ENCODE data around the gene PLXNB1.

The PLXNB1 gene

DNA sequence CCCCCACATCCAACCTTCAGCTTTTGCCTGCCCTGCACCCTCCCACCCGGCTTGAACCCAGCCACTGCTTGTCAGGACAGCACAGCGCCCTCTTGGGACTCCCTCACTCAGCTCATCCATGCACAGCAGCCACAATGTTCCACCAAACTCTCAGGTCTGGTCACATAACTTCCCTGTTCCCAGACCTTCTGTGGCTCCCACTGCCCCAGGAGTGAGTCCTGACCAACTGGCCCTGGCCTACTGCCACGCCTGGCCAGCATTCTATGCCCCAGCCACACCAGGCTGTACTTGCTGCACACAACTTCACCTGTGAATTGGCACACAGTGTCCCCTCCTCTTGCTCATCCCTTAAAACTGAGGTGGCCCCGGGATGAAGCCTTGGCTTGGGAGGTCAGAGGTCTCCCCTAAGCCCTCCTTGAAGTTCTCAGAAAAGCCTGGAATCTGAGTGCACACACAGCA, 21.0 kb downstream of the PLXNB1 start:
- H3K27me3 ChIP-seq (ENCODE audit: control insufficient read depth in 5 of 5, insufficient read depth in 4 of 5, low read length in 5 of 5) = no peaks in the 10 kb centered on the region
- no peak overlapping the region for H3K9ac ChIP-seq (ENCODE audit: low read length in 5 of 5)
- H3K36me3 ChIP-seq (ENCODE audit: control insufficient read depth in 5 of 5, insufficient read depth in 5 of 5, low read length in 5 of 5) = peaks cover 0 to 94% (median 80%) of the 10 kb centered on the region in 5 donors
- H3K27ac ChIP-seq (ENCODE audit: low read depth, low read length) = no peak overlapping the region
- no peaks in the 10 kb centered on the region for H3K9me3 ChIP-seq (ENCODE audit: control insufficient read depth in 5 of 5, low read length in 5 of 5)
- no peak overlapping the region for H3K4me3 ChIP-seq (ENCODE audit: low read depth in 1 of 5, low read length in 5 of 5)
- H3K4me1 ChIP-seq (ENCODE audit: control insufficient read depth in 5 of 5, insufficient read depth in 5 of 5, low read length in 5 of 5) = peaks cover 0 to 12% (median 8%) of the 10 kb centered on the region in 5 donors

DNA sequence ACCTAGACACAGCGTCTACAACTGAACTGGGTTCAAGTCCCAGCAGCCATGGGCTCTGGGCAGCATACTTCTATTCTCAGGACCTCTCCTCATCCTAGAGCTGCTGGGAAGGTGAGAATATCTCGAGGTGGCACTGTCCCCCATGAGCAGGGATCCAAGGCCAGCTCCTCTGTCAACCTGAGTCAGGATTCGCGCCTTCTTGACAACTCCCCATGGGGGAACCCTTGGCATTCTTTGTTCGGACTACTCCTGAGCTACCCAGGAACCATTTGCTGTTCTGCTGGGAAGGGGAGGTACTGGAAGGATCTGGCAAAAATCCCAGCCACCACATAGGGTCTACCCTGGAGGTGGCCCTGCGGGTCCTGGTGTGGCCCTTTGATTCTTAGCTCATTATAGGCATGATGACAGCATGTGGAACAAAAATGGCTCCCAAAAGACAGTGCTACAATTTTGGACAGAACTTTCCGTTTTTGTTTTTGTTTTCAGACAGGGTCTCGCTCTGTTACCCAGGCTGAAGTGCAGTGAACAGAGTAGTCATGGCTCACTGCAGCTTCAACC, 22.3 kb downstream of the PLXNB1 start:
- no peaks in the 10 kb centered on the region for H3K9me3 ChIP-seq (ENCODE audit: control insufficient read depth in 5 of 5, low read length in 5 of 5)
- H3K27me3 ChIP-seq (ENCODE audit: control insufficient read depth in 5 of 5, insufficient read depth in 4 of 5, low read length in 5 of 5) = no peaks in the 10 kb centered on the region
- H3K27ac ChIP-seq (ENCODE audit: low read depth, low read length) = no peak overlapping the region
- no peak overlapping the region for H3K9ac ChIP-seq (ENCODE audit: low read length in 5 of 5)
- peaks cover 0 to 85% (median 74%) of the 10 kb centered on the region in 5 donors for H3K36me3 ChIP-seq (ENCODE audit: control insufficient read depth in 5 of 5, insufficient read depth in 5 of 5, low read length in 5 of 5)
- H3K4me1 ChIP-seq (ENCODE audit: control insufficient read depth in 5 of 5, insufficient read depth in 5 of 5, low read length in 5 of 5) = peaks cover 0 to 13% (median 10%) of the 10 kb centered on the region in 5 donors
- no peak overlapping the region for H3K4me3 ChIP-seq (ENCODE audit: low read depth in 1 of 5, low read length in 5 of 5)

DNA sequence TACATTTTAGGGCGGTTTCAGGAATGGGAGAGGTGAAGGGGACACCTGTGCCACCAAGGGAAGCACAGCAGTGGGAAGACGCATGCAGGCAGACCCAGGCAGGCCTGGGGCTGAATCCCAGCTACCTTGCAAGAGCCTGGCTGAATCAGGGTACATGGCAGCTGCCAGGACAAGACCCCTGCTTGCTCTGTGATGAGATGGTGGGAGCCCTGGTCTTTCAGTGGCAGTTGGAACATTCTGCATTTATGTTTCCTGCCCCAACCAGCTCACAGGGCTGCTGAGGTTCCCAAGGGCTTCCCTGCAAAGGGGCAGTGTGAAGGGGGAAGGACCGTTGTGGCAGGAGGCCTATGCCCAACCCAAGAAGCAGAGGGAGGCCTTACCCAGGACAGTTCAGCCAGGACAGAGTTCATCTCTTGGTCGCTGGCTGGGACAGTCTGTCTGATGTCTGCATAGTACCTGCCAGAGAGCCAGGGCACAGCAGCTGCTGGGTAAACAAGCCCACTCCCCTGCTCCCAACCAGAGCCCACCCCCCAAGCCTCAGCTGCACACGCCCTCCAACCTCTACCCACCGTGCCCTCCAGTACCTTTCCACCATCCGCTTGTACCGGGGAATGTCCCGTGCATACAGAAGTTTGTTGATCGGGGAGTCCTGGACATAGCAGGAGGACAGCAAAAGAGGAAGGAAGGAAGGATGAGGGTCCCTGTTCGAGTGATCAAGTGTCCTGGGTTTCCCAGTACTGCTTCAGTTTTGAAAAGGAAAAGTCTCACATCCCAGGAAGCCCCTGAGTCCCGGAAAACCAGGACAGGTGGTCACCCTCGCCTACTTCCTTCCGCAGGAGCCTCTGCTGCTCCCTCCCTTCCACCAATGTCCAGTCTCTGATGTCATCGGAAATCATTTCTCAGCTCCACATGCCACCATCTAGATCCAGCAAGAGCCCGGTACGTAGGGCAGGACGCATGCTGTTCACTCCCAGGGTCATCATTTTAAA, 23.1 kb downstream of the PLXNB1 start:
- peaks cover 0 to 77% (median 65%) of the 10 kb centered on the region in 5 donors for H3K36me3 ChIP-seq (ENCODE audit: control insufficient read depth in 5 of 5, insufficient read depth in 5 of 5, low read length in 5 of 5)
- no peaks in the 10 kb centered on the region for H3K27me3 ChIP-seq (ENCODE audit: control insufficient read depth in 5 of 5, insufficient read depth in 4 of 5, low read length in 5 of 5)
- H3K4me3 ChIP-seq (ENCODE audit: low read depth in 1 of 5, low read length in 5 of 5) = no peak overlapping the region
- H3K27ac ChIP-seq (ENCODE audit: low read depth, low read length) = no peak overlapping the region
- H3K9me3 ChIP-seq (ENCODE audit: control insufficient read depth in 5 of 5, low read length in 5 of 5) = no peaks in the 10 kb centered on the region
- peaks cover 0 to 22% (median 13%) of the 10 kb centered on the region in 5 donors for H3K4me1 ChIP-seq (ENCODE audit: control insufficient read depth in 5 of 5, insufficient read depth in 5 of 5, low read length in 5 of 5)
- H3K9ac ChIP-seq (ENCODE audit: low read length in 5 of 5) = no peak overlapping the region

DNA sequence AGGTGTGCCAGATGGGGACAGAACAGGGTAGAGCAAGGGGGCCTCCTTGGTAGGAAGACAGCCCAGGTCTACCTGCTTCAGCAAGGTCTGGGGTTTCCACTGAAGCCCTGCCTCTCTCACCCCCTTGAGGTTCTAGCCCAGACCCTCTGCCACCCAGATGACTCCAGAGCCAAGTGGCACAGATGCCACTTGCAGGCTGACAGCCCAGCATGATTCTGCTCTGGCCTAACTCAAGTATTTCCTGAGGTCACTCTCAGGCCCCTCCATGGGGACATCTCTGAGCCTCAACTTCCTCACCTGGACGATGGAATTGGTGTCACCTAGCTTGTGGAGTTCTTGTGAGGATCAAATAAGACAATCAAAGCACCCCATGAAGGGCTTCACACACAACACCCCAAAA, 23.9 kb downstream of the PLXNB1 start:
- Histone ChIP-seq H3K4me3 (ENCODE audit: low read depth in 1 of 5, low read length in 5 of 5) (no peak overlapping the region), H3K36me3 (ENCODE audit: control insufficient read depth in 5 of 5, insufficient read depth in 5 of 5, low read length in 5 of 5) (peaks cover 0 to 69% (median 58%) of the 10 kb centered on the region in 5 donors), H3K27me3 (ENCODE audit: control insufficient read depth in 5 of 5, insufficient read depth in 4 of 5, low read length in 5 of 5) (no peaks in the 10 kb centered on the region), H3K9me3 (ENCODE audit: control insufficient read depth in 5 of 5, low read length in 5 of 5) (no peaks in the 10 kb centered on the region), H3K9ac (ENCODE audit: low read length in 5 of 5) (no peak overlapping the region), H3K27ac (ENCODE audit: low read depth, low read length) (no peak overlapping the region), H3K4me1 (ENCODE audit: control insufficient read depth in 5 of 5, insufficient read depth in 5 of 5, low read length in 5 of 5) (peaks cover 0 to 25% (median 13%) of the 10 kb centered on the region in 5 donors)

DNA sequence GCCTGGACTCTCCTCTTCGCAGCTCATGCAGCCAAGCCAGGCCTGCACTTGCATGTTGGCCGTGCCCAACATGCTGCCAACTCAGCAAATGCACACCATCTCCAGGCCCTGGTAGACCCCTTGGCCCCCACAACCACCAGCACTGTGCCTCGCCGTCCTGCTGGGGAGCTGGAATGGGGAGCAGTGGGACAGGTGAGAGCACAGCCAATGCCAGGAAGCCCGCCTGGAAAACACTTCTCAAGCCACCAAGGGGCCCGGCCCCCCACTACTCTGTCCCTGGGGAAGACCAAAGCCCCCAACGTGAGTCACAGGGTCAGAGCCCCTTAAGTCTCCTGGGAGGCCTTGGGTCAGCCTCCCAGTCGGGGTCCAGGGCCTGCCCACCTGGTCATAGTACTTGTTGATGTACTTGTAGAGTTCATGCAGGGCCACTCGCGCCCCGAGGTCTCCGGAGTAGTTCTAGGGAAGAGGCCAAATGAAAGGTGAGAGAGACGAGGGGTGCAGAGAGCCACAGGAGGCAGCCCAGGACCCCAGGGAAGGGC, 24.5 kb downstream of the PLXNB1 start:
- no peak overlapping the region for H3K4me3 ChIP-seq (ENCODE audit: low read depth in 1 of 5, low read length in 5 of 5)
- no peak overlapping the region for H3K9ac ChIP-seq (ENCODE audit: low read length in 5 of 5)
- no peak overlapping the region for H3K27ac ChIP-seq (ENCODE audit: low read depth, low read length)
- H3K9me3 ChIP-seq (ENCODE audit: control insufficient read depth in 5 of 5, low read length in 5 of 5) = no peaks in the 10 kb centered on the region
- H3K4me1 ChIP-seq (ENCODE audit: control insufficient read depth in 5 of 5, insufficient read depth in 5 of 5, low read length in 5 of 5) = peaks cover 0 to 25% (median 13%) of the 10 kb centered on the region in 5 donors
- H3K36me3 ChIP-seq (ENCODE audit: control insufficient read depth in 5 of 5, insufficient read depth in 5 of 5, low read length in 5 of 5) = peaks cover 0 to 63% (median 52%) of the 10 kb centered on the region in 5 donors
- H3K27me3 ChIP-seq (ENCODE audit: control insufficient read depth in 5 of 5, insufficient read depth in 4 of 5, low read length in 5 of 5) = no peaks in the 10 kb centered on the region

DNA sequence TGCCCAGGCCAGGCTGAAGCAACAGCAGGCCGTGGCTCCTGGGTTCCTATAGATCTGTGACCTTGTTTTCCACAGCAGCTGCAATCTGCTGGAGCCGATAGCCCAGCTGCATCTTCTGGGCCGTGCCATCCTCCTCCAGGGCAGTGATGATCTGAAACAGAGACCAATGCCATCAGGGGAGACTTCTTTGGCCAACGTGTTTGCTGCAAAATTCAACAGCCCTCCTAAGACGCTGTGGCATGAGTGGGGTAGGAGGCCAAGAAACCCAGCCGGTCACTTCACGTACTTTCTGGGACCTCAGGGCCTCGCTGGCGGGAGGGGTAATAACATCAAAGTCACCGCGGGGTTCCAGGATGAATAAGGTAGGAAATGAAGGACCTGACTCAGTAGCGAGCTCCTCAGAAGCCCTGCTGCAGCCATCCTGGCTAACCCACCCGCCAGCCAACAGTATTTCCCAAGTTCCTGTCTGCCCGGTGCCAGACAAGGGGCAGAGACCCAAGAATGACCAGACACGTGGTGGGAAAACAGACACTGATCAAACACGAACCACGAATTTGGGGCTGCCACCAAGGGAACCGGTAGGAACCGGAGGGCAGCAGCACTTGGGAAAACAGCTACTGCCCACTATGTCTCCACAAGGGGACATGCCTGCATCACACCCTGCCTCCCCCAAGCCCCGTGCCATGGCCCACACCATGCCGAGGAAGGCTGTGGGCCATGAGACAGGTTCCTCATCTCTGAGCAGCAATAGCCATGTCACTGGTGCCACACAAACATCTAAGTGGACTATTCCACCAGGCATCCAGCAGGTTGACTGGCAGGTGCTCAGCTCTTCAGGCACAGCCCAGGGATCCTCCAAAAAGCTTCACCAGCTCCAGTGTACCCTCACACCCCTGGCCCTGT, 25.2 kb downstream of the PLXNB1 start:
- no peak overlapping the region for H3K27ac ChIP-seq (ENCODE audit: low read depth, low read length)
- no peaks in the 10 kb centered on the region for H3K27me3 ChIP-seq (ENCODE audit: control insufficient read depth in 5 of 5, insufficient read depth in 4 of 5, low read length in 5 of 5)
- H3K9me3 ChIP-seq (ENCODE audit: control insufficient read depth in 5 of 5, low read length in 5 of 5) = no peaks in the 10 kb centered on the region
- H3K4me3 ChIP-seq (ENCODE audit: low read depth in 1 of 5, low read length in 5 of 5) = no peak overlapping the region
- H3K4me1 ChIP-seq (ENCODE audit: control insufficient read depth in 5 of 5, insufficient read depth in 5 of 5, low read length in 5 of 5) = peaks cover 0 to 25% (median 13%) of the 10 kb centered on the region in 5 donors
- H3K36me3 ChIP-seq (ENCODE audit: control insufficient read depth in 5 of 5, insufficient read depth in 5 of 5, low read length in 5 of 5) = peaks cover 0 to 56% (median 45%) of the 10 kb centered on the region in 5 donors
- H3K9ac ChIP-seq (ENCODE audit: low read length in 5 of 5) = no peak overlapping the region

DNA sequence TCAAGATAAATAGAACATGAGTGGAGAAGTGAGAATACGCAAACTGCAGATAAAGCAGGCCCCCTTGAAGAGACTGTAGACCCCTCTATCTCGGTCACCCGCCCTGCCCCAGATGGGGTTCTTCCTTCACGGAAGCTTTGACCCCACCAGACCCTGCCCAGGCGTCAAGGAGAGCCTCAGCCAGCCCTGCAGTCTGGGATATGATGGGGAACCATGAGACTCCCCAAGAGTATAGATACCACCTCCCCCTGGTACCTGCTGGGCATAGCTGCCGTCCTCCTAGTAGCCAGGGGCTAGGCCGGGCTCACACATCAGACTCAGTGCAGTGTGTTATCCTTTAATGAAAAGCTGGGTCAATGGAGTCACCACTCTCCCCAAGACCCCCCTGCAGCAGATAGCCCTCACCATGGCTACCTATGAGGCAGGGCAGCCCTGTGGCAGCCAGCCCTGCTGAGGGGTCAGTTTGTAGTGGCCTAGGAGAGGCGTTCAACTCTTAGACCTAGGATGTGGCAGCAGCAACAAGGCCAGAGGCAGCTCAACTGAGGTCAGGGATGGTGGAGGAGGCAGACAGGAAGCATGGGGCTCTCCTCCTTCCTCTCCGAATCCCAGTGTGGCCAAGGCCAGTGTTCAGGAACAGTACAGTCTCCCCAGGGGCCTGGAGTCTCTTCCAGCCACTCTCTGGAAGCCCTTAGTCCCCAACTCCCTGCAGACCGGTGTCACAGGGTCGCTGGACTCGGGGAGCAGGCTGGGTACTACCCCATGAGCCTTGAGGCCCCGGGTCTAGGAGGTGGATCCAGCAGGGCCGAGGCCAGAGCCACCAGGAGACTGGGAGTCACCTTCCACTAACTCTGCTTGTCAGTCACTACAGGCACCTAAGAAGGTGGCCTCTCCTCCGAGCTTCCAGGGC, 26.1 kb downstream of the PLXNB1 start:
- H3K36me3 ChIP-seq (ENCODE audit: control insufficient read depth in 5 of 5, insufficient read depth in 5 of 5, low read length in 5 of 5) = peaks cover 0 to 47% (median 36%) of the 10 kb centered on the region in 5 donors
- no peak overlapping the region for H3K4me3 ChIP-seq (ENCODE audit: low read depth in 1 of 5, low read length in 5 of 5)
- no peaks in the 10 kb centered on the region for H3K9me3 ChIP-seq (ENCODE audit: control insufficient read depth in 5 of 5, low read length in 5 of 5)
- peaks cover 0 to 25% (median 13%) of the 10 kb centered on the region in 5 donors for H3K4me1 ChIP-seq (ENCODE audit: control insufficient read depth in 5 of 5, insufficient read depth in 5 of 5, low read length in 5 of 5)
- no peaks in the 10 kb centered on the region for H3K27me3 ChIP-seq (ENCODE audit: control insufficient read depth in 5 of 5, insufficient read depth in 4 of 5, low read length in 5 of 5)
- no peak overlapping the region for H3K27ac ChIP-seq (ENCODE audit: low read depth, low read length)
- no peak overlapping the region for H3K9ac ChIP-seq (ENCODE audit: low read length in 5 of 5)

DNA sequence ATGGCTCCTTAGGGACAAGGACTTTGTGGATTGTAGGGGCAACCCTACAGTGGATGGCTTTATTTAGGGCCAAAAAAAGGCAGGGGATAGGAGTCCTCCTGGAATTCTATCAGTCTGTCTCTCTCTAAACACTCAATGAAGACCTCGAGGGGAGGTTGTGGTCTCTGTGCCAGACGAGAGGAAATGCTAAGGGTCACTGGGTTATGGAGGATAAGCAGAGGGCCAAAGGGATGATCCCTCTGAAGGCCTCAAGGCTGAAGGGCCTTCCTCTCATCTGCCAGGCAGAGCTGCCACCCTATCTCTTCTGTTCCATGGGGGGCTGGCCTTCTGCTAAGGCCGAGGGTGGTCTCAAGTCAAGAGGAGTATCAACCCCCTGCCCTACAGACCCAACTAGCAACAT, 27.0 kb downstream of the PLXNB1 start:
- Histone ChIP-seq H3K27me3 (ENCODE audit: control insufficient read depth in 5 of 5, insufficient read depth in 4 of 5, low read length in 5 of 5) (no peaks in the 10 kb centered on the region), H3K9ac (ENCODE audit: low read length in 5 of 5) (peak overlapping the region in 1 of 5 donors; percentile 26), H3K4me3 (ENCODE audit: low read depth in 1 of 5, low read length in 5 of 5) (no peak overlapping the region), H3K9me3 (ENCODE audit: control insufficient read depth in 5 of 5, low read length in 5 of 5) (no peaks in the 10 kb centered on the region), H3K36me3 (ENCODE audit: control insufficient read depth in 5 of 5, insufficient read depth in 5 of 5, low read length in 5 of 5) (peaks cover 0 to 39% (median 29%) of the 10 kb centered on the region in 5 donors), H3K4me1 (ENCODE audit: control insufficient read depth in 5 of 5, insufficient read depth in 5 of 5, low read length in 5 of 5) (peaks cover 0 to 25% (median 13%) of the 10 kb centered on the region in 5 donors), H3K27ac (ENCODE audit: low read depth, low read length) (peak overlapping the region; percentile 61)

Data from subcutaneous abdominal adipose tissue (tissue), 5 donors.